Endothelial cell (in vitro differentiated cells): ENCODE measurements around the gene DPPA3. TPM values are rescaled to one million over a fixed set of nuclear protein-coding genes. Genes with fewer than 3 reads are reported as not detected.
"Not testable (repeated sequence)": the region's sequence is repeated elsewhere in the genome, so short reads cannot be mapped to it uniquely, and the experiment has no call there.

ENCODE experiments used
- DNase-seq: peaks from one replicate; pipeline ENCODE4 v3.0.0; 2021; ENCODE audit warnings: low spot score
- H3K27ac Mint-ChIP-seq: one replicate; pipeline ENCODE4 v1.8.0; 2021; ENCODE audit warnings: mixed read lengths, inconsistent platforms; ENCODE audit not compliant: unreplicated experiment
- H3K27me3 Mint-ChIP-seq: one replicate; pipeline ENCODE4 v1.8.0; 2021; ENCODE audit warnings: mild to moderate bottlenecking, moderate library complexity, mixed read lengths, inconsistent platforms; ENCODE audit not compliant: unreplicated experiment
- H3K36me3 Mint-ChIP-seq: one replicate; pipeline ENCODE4 v1.8.0; 2021; ENCODE audit warnings: mild to moderate bottlenecking, low read depth, mixed read lengths, inconsistent platforms; ENCODE audit not compliant: unreplicated experiment
- H3K4me1 Mint-ChIP-seq: one replicate; pipeline ENCODE4 v1.8.0; 2021; ENCODE audit warnings: mild to moderate bottlenecking, mixed read lengths, inconsistent platforms; ENCODE audit not compliant: unreplicated experiment
- H3K4me3 Mint-ChIP-seq: one replicate; pipeline ENCODE4 v1.8.0; 2021; ENCODE audit warnings: mild to moderate bottlenecking, mixed read lengths, inconsistent platforms; ENCODE audit not compliant: unreplicated experiment
- H3K9me3 Mint-ChIP-seq: one replicate; pipeline ENCODE4 v1.8.0; 2021; ENCODE audit warnings: mixed read lengths, inconsistent platforms; ENCODE audit not compliant: unreplicated experiment
- total RNA-seq: library from RNA; stranded (reverse); fragmentation: NEBNext Ultra II Directional; extraction: Animal tissue kit (Norgen Biotek cat#: 25700); gene quantifications from one replicate; pipeline ENCODE4 v1.2.1, GENCODE V29; 2021; ENCODE audit not compliant: unreplicated experiment
- TF ChIP-seq, protein P1 (sequence below): fragments of 200-600 bp; sonication (generic); IDR thresholded peaks from one replicate; pipeline ENCODE4 v1.5.0; 2021; ENCODE audit warnings: antibody characterized with exemption; ENCODE audit not compliant: unreplicated experiment

Gene DPPA3
- total RNA-seq, 1 donor from 2014 or later = 0.26 TPM

DNA sequence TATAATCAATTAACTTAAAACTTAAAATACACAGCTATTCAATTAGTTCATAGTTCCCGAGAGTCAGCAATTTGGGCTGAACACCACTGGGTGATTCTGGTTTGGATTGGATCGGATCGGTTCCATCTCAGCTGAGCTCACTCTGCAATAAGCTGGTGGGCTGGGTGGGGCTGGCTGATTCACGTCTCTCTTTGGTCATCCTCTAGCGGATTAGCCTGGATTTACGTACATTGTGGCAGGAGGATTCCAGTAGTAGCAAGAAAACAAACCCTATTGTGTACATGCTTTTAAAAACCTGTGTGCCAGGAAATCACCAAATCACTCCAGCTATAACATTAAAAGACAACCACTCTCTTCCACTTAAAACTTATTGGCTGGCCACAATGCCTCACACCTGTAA, 39.1 kb downstream of the DPPA3 start:
- H3K27ac Mint-ChIP-seq = no peak overlapping the region
- peaks cover 3% of the 10 kb centered on the region for H3K4me1 Mint-ChIP-seq
- no peaks in the 10 kb centered on the region for H3K36me3 Mint-ChIP-seq
- H3K9me3 Mint-ChIP-seq = no peaks in the 10 kb centered on the region
- TF ChIP-seq, protein P1, sequence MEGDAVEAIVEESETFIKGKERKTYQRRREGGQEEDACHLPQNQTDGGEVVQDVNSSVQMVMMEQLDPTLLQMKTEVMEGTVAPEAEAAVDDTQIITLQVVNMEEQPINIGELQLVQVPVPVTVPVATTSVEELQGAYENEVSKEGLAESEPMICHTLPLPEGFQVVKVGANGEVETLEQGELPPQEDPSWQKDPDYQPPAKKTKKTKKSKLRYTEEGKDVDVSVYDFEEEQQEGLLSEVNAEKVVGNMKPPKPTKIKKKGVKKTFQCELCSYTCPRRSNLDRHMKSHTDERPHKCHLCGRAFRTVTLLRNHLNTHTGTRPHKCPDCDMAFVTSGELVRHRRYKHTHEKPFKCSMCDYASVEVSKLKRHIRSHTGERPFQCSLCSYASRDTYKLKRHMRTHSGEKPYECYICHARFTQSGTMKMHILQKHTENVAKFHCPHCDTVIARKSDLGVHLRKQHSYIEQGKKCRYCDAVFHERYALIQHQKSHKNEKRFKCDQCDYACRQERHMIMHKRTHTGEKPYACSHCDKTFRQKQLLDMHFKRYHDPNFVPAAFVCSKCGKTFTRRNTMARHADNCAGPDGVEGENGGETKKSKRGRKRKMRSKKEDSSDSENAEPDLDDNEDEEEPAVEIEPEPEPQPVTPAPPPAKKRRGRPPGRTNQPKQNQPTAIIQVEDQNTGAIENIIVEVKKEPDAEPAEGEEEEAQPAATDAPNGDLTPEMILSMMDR = no peak
- no peak overlapping the region for H3K4me3 Mint-ChIP-seq
- H3K27me3 Mint-ChIP-seq = peaks cover 2% of the 10 kb centered on the region
- DNase-seq = no peak

DNA sequence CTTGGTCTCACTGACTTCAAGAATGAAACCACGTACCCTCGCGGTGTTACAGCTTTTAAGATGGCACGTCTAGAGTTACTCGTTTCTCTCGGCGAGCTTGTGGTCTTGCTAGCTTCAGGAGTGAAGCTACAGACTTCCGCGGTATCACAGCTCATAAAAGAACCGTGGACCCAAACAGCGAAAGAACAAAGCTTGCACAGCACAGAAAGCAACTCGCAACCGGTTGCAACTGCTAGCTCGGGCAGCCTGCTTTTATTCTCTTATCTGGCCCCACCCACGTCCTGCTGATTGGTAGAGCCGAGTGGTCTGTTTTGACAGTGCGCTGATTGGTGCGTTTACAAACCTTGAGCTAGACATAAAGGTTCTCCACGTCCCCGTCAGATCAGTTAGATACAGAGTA, 40.2 kb downstream of the DPPA3 start:
- H3K27ac Mint-ChIP-seq = no peak overlapping the region

DNA sequence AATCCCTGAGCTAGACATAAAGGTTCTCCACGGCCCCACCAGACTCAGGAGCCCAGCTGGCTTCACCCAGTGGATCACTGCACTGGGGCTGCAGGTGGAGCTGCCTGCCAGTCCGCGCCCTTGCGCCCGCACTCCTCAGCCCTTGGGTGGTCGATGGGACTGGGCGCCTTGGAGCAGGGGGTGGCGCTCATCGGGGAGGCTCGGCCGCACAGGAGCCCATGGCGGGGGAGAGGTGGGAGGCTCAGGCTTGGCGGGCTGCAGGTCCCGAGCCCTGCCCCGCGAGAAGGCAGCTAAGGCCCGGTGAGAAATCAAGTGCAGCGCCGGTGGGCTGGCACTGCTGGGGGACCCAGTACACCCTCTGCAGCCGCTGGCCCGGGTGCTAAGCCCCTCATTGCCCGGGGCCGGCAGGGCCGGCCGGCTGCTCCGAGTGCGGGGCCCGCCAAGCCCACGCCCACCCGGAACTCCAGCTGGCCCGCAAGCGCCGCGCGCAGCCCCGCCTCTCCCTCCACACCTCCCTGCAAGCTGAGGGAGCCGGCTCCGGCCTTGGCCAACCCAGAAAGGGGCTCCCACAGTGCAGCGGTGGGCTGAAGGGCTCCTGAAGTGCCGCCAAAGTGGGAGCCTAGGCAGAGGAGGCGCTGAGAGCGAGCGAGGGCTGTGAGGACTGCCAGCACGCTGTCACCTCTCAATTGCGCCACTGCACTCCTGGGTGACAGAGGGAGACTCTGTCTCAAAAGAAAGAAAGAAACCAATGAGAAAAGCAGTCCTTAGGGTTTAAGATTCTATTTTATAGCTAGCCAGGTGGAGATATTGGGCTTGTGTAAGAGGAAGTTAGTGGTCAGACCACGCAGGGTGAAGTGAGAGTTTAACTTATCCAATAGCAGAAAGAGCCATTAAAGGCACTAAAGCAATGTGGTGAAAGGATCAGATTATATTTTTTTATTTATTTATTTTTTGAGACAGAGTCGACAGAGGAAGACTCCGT, 41.0 kb downstream of the DPPA3 start:
- H3K36me3 Mint-ChIP-seq, H3K4me3 Mint-ChIP-seq, DNase-seq, H3K9me3 Mint-ChIP-seq, H3K4me1 Mint-ChIP-seq, H3K27ac Mint-ChIP-seq, H3K27me3 Mint-ChIP-seq: not testable (repeated sequence)

More for the DNA sequence above, 40.2 kb downstream of the DPPA3 start:
- peaks cover 3% of the 10 kb centered on the region for H3K4me1 Mint-ChIP-seq
- H3K36me3 Mint-ChIP-seq = no peaks in the 10 kb centered on the region
- peaks cover 2% of the 10 kb centered on the region for H3K27me3 Mint-ChIP-seq
- TF ChIP-seq, protein P1 = no peak
- H3K9me3 Mint-ChIP-seq = no peaks in the 10 kb centered on the region
- no peak overlapping the region for H3K4me3 Mint-ChIP-seq
- no peak for DNase-seq

DNA sequence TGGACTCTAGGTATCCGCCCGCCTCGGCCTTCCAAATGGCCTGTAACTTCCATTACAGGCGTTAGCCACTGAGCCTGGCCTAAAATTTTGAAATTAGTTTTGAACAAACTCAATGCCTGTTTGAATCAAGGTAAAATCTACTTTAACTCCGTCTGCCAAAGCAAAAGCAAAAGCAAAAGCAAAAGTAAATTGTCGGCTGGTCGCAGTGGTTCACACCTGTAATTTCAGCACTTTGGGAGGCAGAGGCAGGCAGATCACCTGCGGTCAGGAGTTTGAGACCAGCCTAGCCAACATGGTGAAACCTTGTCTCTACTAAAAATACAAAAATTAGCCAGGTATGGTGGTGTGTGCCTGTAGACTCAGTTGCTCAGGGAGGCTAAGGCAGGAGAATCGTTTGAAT, 44.4 kb downstream of the DPPA3 start:
- not testable (repeated sequence) for H3K36me3 Mint-ChIP-seq, H3K4me3 Mint-ChIP-seq, H3K27ac Mint-ChIP-seq, H3K27me3 Mint-ChIP-seq, DNase-seq, H3K9me3 Mint-ChIP-seq
- peaks cover 16% of the 10 kb centered on the region for H3K4me1 Mint-ChIP-seq

DNA sequence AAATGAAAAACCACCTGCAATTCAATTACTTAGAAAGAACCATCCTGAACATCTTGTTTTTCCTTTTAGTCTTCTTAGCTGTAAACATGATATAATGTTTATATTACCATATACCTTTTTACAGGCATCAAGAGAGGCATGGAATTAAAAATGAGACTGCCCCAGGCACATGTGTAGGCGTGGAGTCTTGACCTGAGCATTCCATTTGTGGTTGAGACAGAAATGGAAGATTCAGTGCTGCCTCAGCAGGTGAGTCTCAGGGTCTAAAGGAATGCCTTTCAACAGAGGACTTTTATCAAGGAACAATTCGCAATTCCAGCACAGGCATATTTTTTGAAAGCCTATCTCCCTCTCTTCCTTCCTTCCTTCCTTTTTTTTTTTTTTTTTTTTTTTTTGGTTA, 45.8 kb downstream of the DPPA3 start:
- no peaks in the 10 kb centered on the region for H3K27me3 Mint-ChIP-seq
- H3K4me1 Mint-ChIP-seq = peaks cover 16% of the 10 kb centered on the region
- H3K27ac Mint-ChIP-seq = no peak overlapping the region
- H3K4me3 Mint-ChIP-seq = no peak overlapping the region
- H3K36me3 Mint-ChIP-seq = no peaks in the 10 kb centered on the region
- DNase-seq = no peak
- no peaks in the 10 kb centered on the region for H3K9me3 Mint-ChIP-seq
- TF ChIP-seq, protein P1 = no peak

DNA sequence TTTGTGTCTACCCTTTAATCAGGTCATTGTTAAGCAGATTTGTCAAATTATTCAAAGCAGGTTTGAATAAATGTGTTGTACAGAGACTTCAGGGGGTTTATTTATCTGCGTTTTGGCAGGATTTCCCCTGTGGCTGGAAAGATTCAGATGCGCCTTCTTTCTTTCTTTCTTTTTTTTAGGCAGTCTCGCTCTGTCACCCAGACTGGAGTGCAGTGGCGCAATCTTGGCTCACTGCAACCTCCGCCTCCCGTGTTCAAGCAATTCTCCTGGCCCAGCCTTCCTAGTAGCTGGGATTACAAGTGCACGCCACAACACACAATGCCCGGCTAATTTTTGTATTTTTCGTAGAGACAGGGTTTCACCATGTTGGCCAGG, 47.5 kb downstream of the DPPA3 start:
- Mint-ChIP-seq H3K27me3 (no peaks in the 10 kb centered on the region), H3K9me3 (no peaks in the 10 kb centered on the region), H3K4me3 (no peak overlapping the region), H3K36me3 (no peaks in the 10 kb centered on the region), H3K4me1 (peaks cover 16% of the 10 kb centered on the region), H3K27ac (no peak overlapping the region)
- TF ChIP-seq, protein P1 = no peak
- DNase-seq = no peak
